ENCODE data around the gene MAN2A2.

DNA sequence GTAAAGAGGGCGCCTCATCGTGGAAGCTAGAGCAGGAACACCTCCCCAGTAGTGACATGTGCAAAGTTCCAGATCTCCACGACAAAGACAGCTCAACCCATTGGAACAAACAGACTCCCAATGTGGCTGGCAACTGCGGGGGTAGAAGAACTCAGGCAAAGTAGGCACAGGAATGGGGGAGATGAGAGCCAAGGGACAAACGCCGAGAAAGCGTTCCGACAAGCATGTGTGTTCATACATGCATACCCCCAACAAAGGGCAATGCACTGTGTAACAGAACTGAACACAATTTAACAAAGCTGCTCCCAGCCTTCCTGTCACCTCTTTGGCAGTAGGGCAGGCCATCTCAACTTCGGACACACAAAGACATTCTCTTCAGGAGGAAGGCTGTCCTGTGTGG is 63.2 kb downstream of the MAN2A2 start:
- TF ChIP-seq CTCF (IDR thresholded peaks at IDR 0.05; ENCODE audit: low read length) = no peak
- TF ChIP-seq EZH2 (IDR thresholded peaks at IDR 0.05; ENCODE audit: borderline replicate concordance, low read length) = no peak

Measured in OCI-LY1 (cell line).